ENCODE results near the gene THAP6. TPM values are rescaled to one million over a fixed set of nuclear protein-coding genes. Genes with fewer than 3 reads are reported as not detected.
"Not testable (repeated sequence)": the region's sequence is repeated elsewhere in the genome, so short reads cannot be mapped to it uniquely, and the experiment has no call there.

Gene THAP6
- total RNA-seq, 2 experiments from 2014 or later: 16.6 to 19.1 TPM

- ATAC-seq: no peak
Observed at GRCh38 chr4:75516144-75516543, 1.9 kb downstream of the THAP6 start.

DNA sequence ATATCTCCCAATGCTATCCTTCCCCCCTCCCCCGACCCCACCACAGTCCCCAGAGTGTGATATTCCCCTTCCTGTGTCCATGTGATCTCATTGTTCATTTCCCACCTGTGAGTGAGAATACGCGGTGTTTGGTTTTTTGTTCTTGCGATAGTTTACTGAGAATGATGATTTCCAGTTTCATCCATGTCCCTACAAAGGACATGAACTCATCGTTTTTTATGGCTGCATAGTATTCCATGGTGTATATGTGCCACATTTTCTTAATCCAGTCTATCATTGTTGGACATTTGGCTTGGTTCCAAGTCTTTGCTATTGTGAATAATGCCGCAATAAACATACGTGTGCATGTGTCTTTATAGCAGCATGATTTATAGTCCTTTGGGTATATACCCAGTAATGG lies 5.2 kb downstream of the THAP6 start:
- intact Hi-C loops (cut with micrococcal nuclease); H3K27ac Mint-ChIP-seq; CTCF ChIA-PET; H3K4me3 Mint-ChIP-seq; ATAC-seq; DNase-seq; POLR2A ChIA-PET; H3K27me3 Mint-ChIP-seq; H3K9me3 Mint-ChIP-seq: not testable (repeated sequence)
- H3K4me1 Mint-ChIP-seq (ENCODE audit: low read depth): peaks cover 42% of the 10 kb centered on the region
- H3K36me3 Mint-ChIP-seq (ENCODE audit: low read depth): peaks cover 57% of the 10 kb centered on the region

More at GRCh38 chr4:75516144-75516543, 1.9 kb downstream of the THAP6 start:
- intact Hi-C loops (cut with micrococcal nuclease): no loop called here
- POLR2A ChIA-PET: no interaction called here
- Mint-ChIP-seq H3K27me3 (no peaks in the 10 kb centered on the region), H3K36me3 (ENCODE audit: low read depth) (peaks cover 42% of the 10 kb centered on the region), H3K9me3 (no peaks in the 10 kb centered on the region), H3K4me1 (ENCODE audit: low read depth) (peaks cover 39% of the 10 kb centered on the region), H3K4me3 (no peak overlapping the region), H3K27ac (no peak overlapping the region)
- no peak for DNase-seq
- CTCF ChIA-PET: interaction anchor here (1.0 to 3.0 kb wide), 3 partner anchors 11 to 208 kb away, joined by 3 to 12 read pairs (median 11); partner anchors contain the start of gene USO1
- TF ChIP-seq, protein P1, sequence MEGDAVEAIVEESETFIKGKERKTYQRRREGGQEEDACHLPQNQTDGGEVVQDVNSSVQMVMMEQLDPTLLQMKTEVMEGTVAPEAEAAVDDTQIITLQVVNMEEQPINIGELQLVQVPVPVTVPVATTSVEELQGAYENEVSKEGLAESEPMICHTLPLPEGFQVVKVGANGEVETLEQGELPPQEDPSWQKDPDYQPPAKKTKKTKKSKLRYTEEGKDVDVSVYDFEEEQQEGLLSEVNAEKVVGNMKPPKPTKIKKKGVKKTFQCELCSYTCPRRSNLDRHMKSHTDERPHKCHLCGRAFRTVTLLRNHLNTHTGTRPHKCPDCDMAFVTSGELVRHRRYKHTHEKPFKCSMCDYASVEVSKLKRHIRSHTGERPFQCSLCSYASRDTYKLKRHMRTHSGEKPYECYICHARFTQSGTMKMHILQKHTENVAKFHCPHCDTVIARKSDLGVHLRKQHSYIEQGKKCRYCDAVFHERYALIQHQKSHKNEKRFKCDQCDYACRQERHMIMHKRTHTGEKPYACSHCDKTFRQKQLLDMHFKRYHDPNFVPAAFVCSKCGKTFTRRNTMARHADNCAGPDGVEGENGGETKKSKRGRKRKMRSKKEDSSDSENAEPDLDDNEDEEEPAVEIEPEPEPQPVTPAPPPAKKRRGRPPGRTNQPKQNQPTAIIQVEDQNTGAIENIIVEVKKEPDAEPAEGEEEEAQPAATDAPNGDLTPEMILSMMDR (IDR thresholded peaks at IDR 0.05): no peak

DNA sequence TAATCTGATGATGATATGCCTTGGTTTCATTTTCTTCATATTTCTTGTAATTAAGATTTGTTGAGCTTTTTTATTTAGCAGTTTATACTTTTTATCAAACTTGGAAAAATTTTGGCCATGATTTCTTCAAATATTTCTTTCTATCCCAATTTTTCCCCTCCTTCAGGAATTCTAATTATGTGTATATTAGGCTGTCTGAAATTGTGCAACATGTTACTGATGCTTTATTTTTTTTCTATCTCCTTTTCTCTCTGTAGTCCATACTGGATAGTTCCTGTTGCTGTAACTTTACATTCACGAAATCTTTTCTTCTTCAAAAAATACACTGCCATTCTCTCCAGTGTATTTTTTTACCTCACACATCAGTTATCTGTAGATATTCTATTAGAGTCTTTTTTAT lies 10.8 kb downstream of the THAP6 start:
- H3K27ac Mint-ChIP-seq: no peak overlapping the region
- H3K36me3 Mint-ChIP-seq (ENCODE audit: low read depth): peaks cover 52% of the 10 kb centered on the region

GRCh38 chr4:75525910-75526309 lies 11.6 kb downstream of the THAP6 start:
- H3K36me3 Mint-ChIP-seq (ENCODE audit: low read depth): peaks cover 52% of the 10 kb centered on the region
- ChIA-PET POLR2A (interaction anchor here (0.6 kb wide), 1 partner anchor 271 kb away, joined by 3 read pairs; no protein-coding TSS in a partner anchor), CTCF (interaction anchor here (2.5 kb wide), 1 partner anchor 11 kb away, joined by 11 read pairs; no protein-coding TSS in a partner anchor)

More for the DNA sequence above, 10.8 kb downstream of the THAP6 start:
- Mint-ChIP-seq H3K4me3 (no peak overlapping the region), H3K4me1 (ENCODE audit: low read depth) (peaks cover 10% of the 10 kb centered on the region), H3K9me3 (no peaks in the 10 kb centered on the region), H3K27me3 (no peaks in the 10 kb centered on the region)
- ChIA-PET POLR2A (interaction anchor here (1.0 kb wide), 1 partner anchor 18 kb away, joined by 3 read pairs; no protein-coding TSS in a partner anchor), CTCF (interaction anchor here (0.7 kb wide), 1 partner anchor 199 kb away, joined by 3 read pairs; the partner anchor contains the start of gene USO1)
- TF ChIP-seq, protein P1 (IDR thresholded peaks at IDR 0.05): no peak
- intact Hi-C loops (cut with micrococcal nuclease): no loop called here
- DNase-seq: no peak
- no peak for ATAC-seq

GRCh38 chr4:75527482-75527881 lies 13.2 kb downstream of the THAP6 start:
- Mint-ChIP-seq H3K9me3 (peaks cover 8% of the 10 kb centered on the region), H3K27ac (no peak overlapping the region), H3K27me3 (no peaks in the 10 kb centered on the region), H3K36me3 (ENCODE audit: low read depth) (peaks cover 64% of the 10 kb centered on the region), H3K4me3 (no peak overlapping the region), H3K4me1 (ENCODE audit: low read depth) (peaks cover 7% of the 10 kb centered on the region)
- TF ChIP-seq, protein P1 (IDR thresholded peaks at IDR 0.05): no peak
- POLR2A ChIA-PET: no interaction called here
- DNase-seq (no peak), ATAC-seq (no peak)
- intact Hi-C loops (cut with micrococcal nuclease): no loop called here
- CTCF ChIA-PET: interaction anchor here (2.5 kb wide), 1 partner anchor 12 kb away, joined by 11 read pairs; no protein-coding TSS in a partner anchor

More at GRCh38 chr4:75525910-75526309, 11.6 kb downstream of the THAP6 start:
- ATAC-seq (no peak), DNase-seq (no peak)
- Mint-ChIP-seq H3K4me3 (no peak overlapping the region), H3K27ac (no peak overlapping the region), H3K27me3 (no peaks in the 10 kb centered on the region), H3K9me3 (no peaks in the 10 kb centered on the region), H3K4me1 (ENCODE audit: low read depth) (peaks cover 7% of the 10 kb centered on the region)
- intact Hi-C loops (cut with micrococcal nuclease): no loop called here
- TF ChIP-seq, protein P1 (IDR thresholded peaks at IDR 0.05): no peak
